OCI-LY3 (cell line): Measurements from ENCODE around the gene AHCYL2.

Experiments
- CTCF ChIP-seq: fragments of 200-600, 300-600 bp; sonication (generic); IDR thresholded peaks from 2 replicates; pipeline ENCODE4 v1.5.1; 2014; ENCODE audit warnings: antibody characterized with exemption, low read length, low read depth
- EZH2phosphoT487 ChIP-seq: fragments of 200-600 bp; shearing (Covaris generic); IDR thresholded peaks from 2 replicates; pipeline ENCODE4 v1.6.1; 2018; ENCODE audit warnings: antibody characterized with exemption, mixed run types, low read depth

- TF ChIP-seq CTCF = no peak
- TF ChIP-seq EZH2phosphoT487 = no peak
These were observed 34.0 kb downstream of the AHCYL2 start for GRCh38 chr7:129258649-129259389.
